Ovary (tissue), 9 donors: ENCODE data around the gene EBF3. TPM values are rescaled to one million over a fixed set of nuclear protein-coding genes. Genes with fewer than 3 reads are reported as not detected.
"Not testable (repeated sequence)": the region's sequence is repeated elsewhere in the genome, so short reads cannot be mapped to it uniquely, and the experiment has no call there.

ENCODE experiments used
- DNase-seq, 5 donors: peaks; one replicate each; pipeline ENCODE4 v3.0.0-alpha.2; 2019 to 2020
- H3K27ac ChIP-seq, 2 donors: fragments of 200-600 bp; one replicate each; pipeline versions ENCODE4 v1.5.1 to v1.8.0; 2019 to 2022
- H3K27me3 ChIP-seq: fragments of 200-600 bp; one replicate; pipeline ENCODE4 v1.8.0; 2022
- H3K36me3 ChIP-seq: fragments of 200-600 bp; sonication (generic); one replicate; pipeline ENCODE4 v1.5.1; 2019
- H3K4me1 ChIP-seq: one replicate; pipeline ENCODE4 v1.8.1; 2013; ENCODE audit warnings: mild to moderate bottlenecking, moderate library complexity; ENCODE audit not compliant: insufficient read depth
- H3K4me3 ChIP-seq: fragments of 200-600 bp; sonication (generic); one replicate; pipeline ENCODE4 v1.5.1; 2017
- H3K9me3 ChIP-seq, 2 donors: fragments of 200-600 bp in 1 of 2; sonication (generic) in 1 of 2; one replicate each; pipeline versions ENCODE4 v1.5.1 to v1.8.1; 2013 to 2019; ENCODE audit warnings: mild to moderate bottlenecking in 1 of 2, moderate library complexity in 1 of 2
- CTCF ChIP-seq, 3 donors: fragments of 450-650 bp in 2 of 3; fragments of 200-600 bp in 1 of 3; IDR thresholded peaks; one replicate each; pipeline versions ENCODE4 v1.5.1 to v1.8.0; 2016 to 2022; ENCODE audit warnings: antibody characterized with exemption in 3 of 3, mild to moderate bottlenecking in 1 of 3
- EP300 ChIP-seq: sonication (generic); formaldehyde crosslinking; IDR thresholded peaks from one replicate; pipeline ENCODE4 v1.6.1; 2017; ENCODE audit warnings: antibody characterized with exemption
- POLR2A ChIP-seq: fragments of 450-650 bp; IDR thresholded peaks from one replicate; pipeline ENCODE4 v1.6.1; 2017; ENCODE audit warnings: antibody characterized with exemption, mild to moderate bottlenecking, moderate library complexity
- WGBS, 3 donors: extraction: QIAGEN DNeasy Blood & Tissue Kit in 1 of 3; methylation state at CpG; one replicate each; pipeline versions ENCODE4 v1.1.5 to v1.1.7; 2013 to 2017; 5-methylcytosine and 5-hydroxymethylcytosine counted together
- intact Hi-C, 4 donors: fragments of 100-400 bp; cut with DNase I; formaldehyde crosslinking; loops; one replicate each; pipeline versions ENCODE4 v1.11.0 to v1.15.1; 2022 to 2023
- polyA plus RNA-seq, 2 donors: library from polyadenylated mRNA; stranded (reverse); fragments of 200-250 nt in 1 of 2; fragments of 350-450 nt in 1 of 2; fragmentation: Illumina TruSeq in 1 of 2; extraction: RNeasy Lipid Tissue Mini Kit (QIAGEN cat#74804) in 1 of 2; gene quantifications; one replicate each; pipeline ENCODE4 v1.2.3, GENCODE V29; 2013 to 2014
- total RNA-seq, 7 donors: library from RNA; depleted of rRNA in 2 of 7; stranded (reverse); fragments of >200 nt in 2 of 7; fragmentation: NEBNext Ultra II Directional in 3 of 7; extraction: Animal tissue kit (Norgen Biotek cat#: 25700) in 3 of 7; gene quantifications; one replicate each; pipeline versions ENCODE4 v1.1.0 to v1.2.4, GENCODE V29; 2016 to 2023
- donor health status: DM: no; HTN: no; CAD: no; lungs with moderate emphysema.
- donor health status: DM: no; HTN: no; CAD: no.
- donor health status: Bipolar disorder and iron deficiency.
- donor health status: DM: yes; HTN: yes; CAD: no.
- donor health status: DM: no; HTN: no; CAD: no.
- donor health status: DM: yes; HTN: yes; CAD: no.

Gene EBF3
- total and polyA plus RNA-seq, 9 donors, result 0.15 to 3.6 (median 0.79) TPM

- Histone ChIP-seq H3K4me3 (no peak overlapping the region), H3K9me3 (no peaks in the 10 kb centered on the region), H3K4me1 (no peaks in the 10 kb centered on the region), H3K27me3 (no peaks in the 10 kb centered on the region), H3K27ac (no peak overlapping the region), H3K36me3 (no peaks in the 10 kb centered on the region)
- no peak for DNase-seq
- TF ChIP-seq POLR2A (no peak), CTCF (IDR thresholded peaks at IDR 0.05) (no peak), EP300 (no peak)
- 90 to 92% (median 91%) methylated on average over 14 to 16 of the region's 16 CpGs for WGBS, 3 donors
- intact Hi-C loops, result no loop called here
These were observed 42.1 kb downstream of the EBF3 start for GRCh38 chr10:129921801-129922597.

GRCh38 chr10:129921065-129921670, 42.9 kb downstream of the EBF3 start:
- Histone ChIP-seq H3K9me3 (no peaks in the 10 kb centered on the region), H3K36me3 (no peaks in the 10 kb centered on the region), H3K27ac (no peak overlapping the region), H3K27me3 (no peaks in the 10 kb centered on the region), H3K4me3 (no peak overlapping the region), H3K4me1 (no peaks in the 10 kb centered on the region)
- DNase-seq, result no peak
- no peak for TF ChIP-seq POLR2A
- no peak for TF ChIP-seq CTCF (IDR thresholded peaks at IDR 0.05)
- no peak for TF ChIP-seq EP300
- WGBS, 3 donors, result 85 to 87% (median 86%) methylated on average over 18 of the region's 18 CpGs
- intact Hi-C loops, result no loop called here

DNA sequence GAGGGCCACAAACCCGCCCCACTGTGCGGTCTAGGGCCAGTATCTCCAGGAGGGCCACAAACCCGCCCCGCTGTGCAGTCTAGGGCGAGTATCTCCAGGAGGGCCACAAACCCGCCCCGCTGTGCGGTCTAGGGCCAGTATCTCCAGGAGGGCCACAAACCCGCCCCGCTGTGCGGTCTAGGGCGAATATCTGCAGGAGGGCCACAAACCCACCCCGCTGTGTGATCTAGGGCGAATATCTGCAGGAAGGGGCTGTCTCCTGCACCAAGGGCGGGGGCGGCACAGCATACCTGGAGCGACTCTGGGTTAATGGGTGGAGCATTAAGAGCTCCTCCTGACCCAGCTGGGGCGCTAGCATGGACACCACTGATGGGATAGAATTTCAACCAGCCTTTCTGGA, 43.9 kb downstream of the EBF3 start:
- 96 to 97% (median 97%) methylated on average over 7 to 16 of the region's 18 CpGs for WGBS, 3 donors
- H3K27ac ChIP-seq, H3K9me3 ChIP-seq, intact Hi-C loops, H3K27me3 ChIP-seq, H3K36me3 ChIP-seq, H3K4me3 ChIP-seq, H3K4me1 ChIP-seq: not testable (repeated sequence)
- peak in 1 of 5 donors; percentile 11 for DNase-seq

DNA sequence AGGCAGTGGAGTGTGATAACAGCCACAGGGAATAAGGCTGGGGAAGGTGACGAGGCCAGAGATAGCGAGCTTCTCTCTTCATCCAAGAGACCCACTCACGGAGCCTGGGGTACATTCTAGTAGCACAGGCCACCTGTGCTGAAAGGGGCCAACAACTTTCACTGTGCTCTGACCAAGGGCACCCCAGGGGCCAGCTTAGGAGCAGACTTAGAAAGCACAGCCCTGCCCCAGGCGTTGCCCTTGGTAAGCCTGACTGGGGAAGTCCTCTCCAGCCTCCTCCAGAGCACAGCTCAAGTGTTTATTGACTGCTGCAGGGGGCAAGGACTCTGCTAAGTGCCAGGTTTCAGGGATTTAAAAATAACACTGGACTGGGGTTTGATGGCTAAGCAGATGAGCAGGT, 44.7 kb downstream of the EBF3 start:
- Histone ChIP-seq H3K36me3 (no peaks in the 10 kb centered on the region), H3K9me3 (no peaks in the 10 kb centered on the region), H3K27me3 (no peaks in the 10 kb centered on the region), H3K4me1 (no peaks in the 10 kb centered on the region), H3K4me3 (no peak overlapping the region), H3K27ac (no peak overlapping the region)
- TF ChIP-seq POLR2A, result no peak
- no peak for TF ChIP-seq EP300
- no peak for TF ChIP-seq CTCF (IDR thresholded peaks at IDR 0.05)
- 87 to 92% (median 89%) methylated on average over 4 of the region's 4 CpGs for WGBS, 3 donors
- intact Hi-C loops, result no loop called here
- DNase-seq, result peak in 1 of 5 donors; percentile 13

DNA sequence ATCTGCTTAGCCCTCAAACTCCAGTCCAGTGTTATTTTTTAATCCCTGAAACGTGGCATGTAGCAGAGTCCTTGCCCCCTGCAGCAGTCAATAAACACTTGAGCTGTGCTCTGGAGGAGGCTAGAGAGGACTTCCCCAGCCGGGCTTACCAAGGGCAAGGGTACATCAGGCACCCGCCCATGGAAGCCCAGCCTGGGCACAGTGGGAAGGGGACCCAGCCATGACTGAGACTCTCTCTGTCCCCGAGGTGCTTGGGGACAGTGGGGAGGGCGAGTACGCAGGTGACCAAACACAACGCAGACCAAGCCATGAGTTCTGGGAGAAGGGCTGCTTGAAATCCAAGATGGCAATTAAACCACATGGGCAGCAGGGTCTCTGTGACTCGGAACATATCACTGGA, 45.2 kb downstream of the EBF3 start:
- intact Hi-C loops, result no loop called here
- Histone ChIP-seq H3K4me3 (no peak overlapping the region), H3K27ac (no peak overlapping the region), H3K27me3 (no peaks in the 10 kb centered on the region), H3K36me3 (no peaks in the 10 kb centered on the region), H3K4me1 (no peaks in the 10 kb centered on the region), H3K9me3 (no peaks in the 10 kb centered on the region)
- WGBS, 3 donors, result 84 to 90% (median 84%) methylated on average over 8 of the region's 8 CpGs
- DNase-seq, result peak in 1 of 5 donors; percentile 6
- TF ChIP-seq POLR2A (no peak), CTCF (IDR thresholded peaks at IDR 0.05) (no peak), EP300 (no peak)
